SK-N-MC (cell line): Measurements from ENCODE around the gene TACR3.
"Not testable (repeated sequence)": the region's sequence is repeated elsewhere in the genome, so short reads cannot be mapped to it uniquely, and the experiment has no call there.

Experiments used
- DNase-seq: peaks from one replicate; pipeline ENCODE4 v3.0.0-alpha.2; 2011; ENCODE audit warnings: low read depth, low spot score
- H3K27ac ChIP-seq: fragments of 200-600 bp; sonication (generic); 2 replicates; pipeline ENCODE4 v1.5.1; 2016; ENCODE audit warnings: mixed run types
- H3K36me3 ChIP-seq: fragments of 200-600 bp; sonication (generic); 2 replicates; pipeline ENCODE4 v1.6.1; 2017; ENCODE audit warnings: antibody characterized with exemption, low read length, mixed read lengths; ENCODE audit not compliant: insufficient read depth
- H3K4me3 ChIP-seq: fragments of 200-600 bp; sonication (generic); 2 replicates; pipeline ENCODE4 v1.5.1; 2016
- H3K9ac ChIP-seq: fragments of 200-600 bp; sonication (generic); 2 replicates; pipeline ENCODE4 v1.8.0; 2017; ENCODE audit warnings: mixed run types, mixed read lengths; ENCODE audit not compliant: insufficient read length
- H3K9me3 ChIP-seq: fragments of 200-600 bp; sonication (generic); 2 replicates; pipeline ENCODE4 v1.6.1; 2017; ENCODE audit warnings: low read depth, mild to moderate bottlenecking, antibody characterized with exemption, low read length, moderate library complexity, mixed read lengths
- EZH2 ChIP-seq: fragments of 200-600 bp; sonication (generic); IDR thresholded peaks from one replicate; pipeline ENCODE4 v1.6.1; 2017; ENCODE audit warnings: antibody characterized with exemption
- FOXP2 ChIP-seq: optimal IDR thresholded peaks from 2 replicates; pipeline ENCODE3; 2011; ENCODE audit warnings: mild to moderate bottlenecking, moderate library complexity; ENCODE audit not compliant: insufficient read depth; ENCODE audit errors: extremely low read length, control extremely low read depth
- POLR2AphosphoS5 ChIP-seq: IDR thresholded peaks from 2 replicates; pipeline ENCODE4 v1.6.1; 2012; ENCODE audit warnings: mild to moderate bottlenecking, low read depth, low read length, borderline replicate concordance

The TACR3 gene

GRCh38 chr4:103591841-103592240 is 127.9 kb downstream of the TACR3 start:
- no peaks in the 10 kb centered on the region for H3K36me3 ChIP-seq
- TF ChIP-seq FOXP2 (no peak), POLR2AphosphoS5 (no peak), EZH2 (no peak)
- no peak overlapping the region for H3K4me3 ChIP-seq
- no peak overlapping the region for H3K9ac ChIP-seq
- H3K9me3 ChIP-seq, result no peaks in the 10 kb centered on the region
- no peak for DNase-seq
- H3K27ac ChIP-seq, result no peak overlapping the region

- Histone ChIP-seq H3K9ac (no peak overlapping the region), H3K27ac (no peak overlapping the region), H3K36me3 (no peaks in the 10 kb centered on the region), H3K9me3 (no peaks in the 10 kb centered on the region), H3K4me3 (no peak overlapping the region)
- no peak for DNase-seq
- TF ChIP-seq EZH2 (no peak), FOXP2 (no peak), POLR2AphosphoS5 (no peak)
Measured at GRCh38 chr4:103567591-103567990, 152.2 kb downstream of the TACR3 start.

- H3K27ac ChIP-seq, H3K36me3 ChIP-seq, H3K9ac ChIP-seq, DNase-seq, H3K9me3 ChIP-seq, H3K4me3 ChIP-seq: not testable (repeated sequence)
Measured at GRCh38 chr4:103559178-103559577, 160.6 kb downstream of the TACR3 start.
